ENCODE results near the gene AGAP1. TPM values are rescaled to one million over a fixed set of nuclear protein-coding genes. Genes with fewer than 3 reads are reported as not detected.

The AGAP1 gene
- total and polyA plus RNA-seq, 2 donors from 2014 or later = 8.1 to 44.5 TPM

DNA sequence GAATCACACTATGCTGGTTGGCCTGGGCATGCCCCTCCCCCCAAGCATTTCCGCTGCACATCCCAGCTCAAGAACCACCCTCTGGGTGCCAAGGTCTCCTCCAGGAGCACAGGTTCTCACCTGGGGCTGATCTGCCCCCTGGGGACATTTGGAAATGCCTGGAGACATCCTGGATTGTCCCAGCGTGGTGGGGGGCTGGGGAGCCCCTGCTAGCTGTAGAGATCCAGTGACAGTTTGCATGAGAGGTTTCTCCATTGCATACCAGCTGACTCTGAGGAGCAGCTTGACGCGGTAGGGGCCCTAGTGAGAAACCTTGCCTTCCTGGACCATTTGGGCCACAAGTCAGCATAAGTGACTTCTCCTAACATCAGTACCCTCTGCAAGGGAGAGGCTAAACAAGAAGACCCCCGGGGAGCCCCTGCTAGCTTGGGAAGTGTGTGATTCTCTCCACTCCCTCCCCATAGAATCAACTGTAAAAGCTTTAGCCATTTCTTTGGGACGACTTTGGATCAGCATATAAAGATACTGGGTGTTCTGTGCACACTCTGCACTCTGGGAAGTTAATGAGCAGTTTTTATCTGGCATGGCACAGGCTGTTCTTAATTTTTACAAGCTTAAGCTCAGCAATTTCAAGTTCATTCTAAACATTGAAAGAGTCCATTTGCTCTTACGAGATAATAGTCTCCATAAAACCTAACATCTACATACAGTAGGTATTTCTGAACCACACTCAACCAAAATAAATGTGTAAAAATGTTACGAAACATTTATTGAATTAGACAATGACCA is 580.2 kb downstream of the AGAP1 start:
- Histone ChIP-seq H3K27ac (ENCODE audit: low read depth in 2 of 2, low read length in 2 of 2) (no peak overlapping the region), H3K27me3 (ENCODE audit: control insufficient read depth, insufficient read depth, low read length) (no peaks in the 10 kb centered on the region), H3K4me3 (ENCODE audit: low read length in 3 of 3) (no peak overlapping the region), H3K9ac (ENCODE audit: low read length in 3 of 3) (no peak overlapping the region), H3K9me3 (ENCODE audit: control insufficient read depth in 2 of 3, insufficient read depth in 1 of 3, low read length in 3 of 3) (no peaks in the 10 kb centered on the region), H3K4me1 (ENCODE audit: control insufficient read depth in 2 of 3, insufficient read depth in 2 of 3, low read depth in 1 of 3, low read length in 3 of 3) (no peaks in the 10 kb centered on the region), H3K36me3 (ENCODE audit: control insufficient read depth in 2 of 3, insufficient read depth in 3 of 3, low read length in 3 of 3) (no peaks in the 10 kb centered on the region)
- TF ChIP-seq, protein P1, sequence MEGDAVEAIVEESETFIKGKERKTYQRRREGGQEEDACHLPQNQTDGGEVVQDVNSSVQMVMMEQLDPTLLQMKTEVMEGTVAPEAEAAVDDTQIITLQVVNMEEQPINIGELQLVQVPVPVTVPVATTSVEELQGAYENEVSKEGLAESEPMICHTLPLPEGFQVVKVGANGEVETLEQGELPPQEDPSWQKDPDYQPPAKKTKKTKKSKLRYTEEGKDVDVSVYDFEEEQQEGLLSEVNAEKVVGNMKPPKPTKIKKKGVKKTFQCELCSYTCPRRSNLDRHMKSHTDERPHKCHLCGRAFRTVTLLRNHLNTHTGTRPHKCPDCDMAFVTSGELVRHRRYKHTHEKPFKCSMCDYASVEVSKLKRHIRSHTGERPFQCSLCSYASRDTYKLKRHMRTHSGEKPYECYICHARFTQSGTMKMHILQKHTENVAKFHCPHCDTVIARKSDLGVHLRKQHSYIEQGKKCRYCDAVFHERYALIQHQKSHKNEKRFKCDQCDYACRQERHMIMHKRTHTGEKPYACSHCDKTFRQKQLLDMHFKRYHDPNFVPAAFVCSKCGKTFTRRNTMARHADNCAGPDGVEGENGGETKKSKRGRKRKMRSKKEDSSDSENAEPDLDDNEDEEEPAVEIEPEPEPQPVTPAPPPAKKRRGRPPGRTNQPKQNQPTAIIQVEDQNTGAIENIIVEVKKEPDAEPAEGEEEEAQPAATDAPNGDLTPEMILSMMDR (IDR thresholded peaks at IDR 0.05; ENCODE audit: borderline replicate concordance, extremely low read depth, insufficient read depth) = no peak
- intact Hi-C loops (cut with DNase I) = no loop called here
- DNase-seq = no peak
- FAIRE-seq = no peak

DNA sequence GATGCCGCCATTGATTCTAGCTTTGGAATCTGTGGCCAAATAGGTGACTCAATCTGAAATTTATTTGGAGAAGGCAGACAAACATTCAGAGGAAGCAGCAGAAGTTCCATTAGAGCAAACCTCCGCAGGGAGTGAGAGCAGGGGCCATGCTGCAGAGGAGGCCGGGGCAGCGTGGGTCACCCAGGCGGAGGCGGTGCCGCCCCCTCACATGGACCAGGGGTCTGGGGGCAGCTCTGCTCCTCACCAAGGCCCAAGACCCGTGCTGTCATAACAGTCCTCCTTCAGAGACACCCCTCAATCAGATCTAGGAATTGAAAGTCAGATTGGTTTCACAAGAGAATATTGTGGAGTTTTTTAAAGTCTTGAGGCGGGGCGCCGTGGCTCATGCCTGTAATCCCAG is 582.0 kb downstream of the AGAP1 start:
- no peak overlapping the region for H3K9ac ChIP-seq (ENCODE audit: low read length in 3 of 3)
- H3K36me3 ChIP-seq (ENCODE audit: control insufficient read depth in 2 of 3, insufficient read depth in 3 of 3, low read length in 3 of 3) = no peaks in the 10 kb centered on the region
- H3K27me3 ChIP-seq (ENCODE audit: control insufficient read depth, insufficient read depth, low read length) = no peaks in the 10 kb centered on the region
- intact Hi-C loops (cut with DNase I) = no loop called here
- H3K9me3 ChIP-seq (ENCODE audit: control insufficient read depth in 2 of 3, insufficient read depth in 1 of 3, low read length in 3 of 3) = no peaks in the 10 kb centered on the region
- H3K4me1 ChIP-seq (ENCODE audit: control insufficient read depth in 2 of 3, insufficient read depth in 2 of 3, low read depth in 1 of 3, low read length in 3 of 3) = no peaks in the 10 kb centered on the region
- H3K27ac ChIP-seq (ENCODE audit: low read depth in 2 of 2, low read length in 2 of 2) = no peak overlapping the region
- FAIRE-seq (no peak), DNase-seq (no peak)
- no peak overlapping the region for H3K4me3 ChIP-seq (ENCODE audit: low read length in 3 of 3)
- TF ChIP-seq, protein P1 (IDR thresholded peaks at IDR 0.05; ENCODE audit: borderline replicate concordance, extremely low read depth, insufficient read depth) = no peak

DNA sequence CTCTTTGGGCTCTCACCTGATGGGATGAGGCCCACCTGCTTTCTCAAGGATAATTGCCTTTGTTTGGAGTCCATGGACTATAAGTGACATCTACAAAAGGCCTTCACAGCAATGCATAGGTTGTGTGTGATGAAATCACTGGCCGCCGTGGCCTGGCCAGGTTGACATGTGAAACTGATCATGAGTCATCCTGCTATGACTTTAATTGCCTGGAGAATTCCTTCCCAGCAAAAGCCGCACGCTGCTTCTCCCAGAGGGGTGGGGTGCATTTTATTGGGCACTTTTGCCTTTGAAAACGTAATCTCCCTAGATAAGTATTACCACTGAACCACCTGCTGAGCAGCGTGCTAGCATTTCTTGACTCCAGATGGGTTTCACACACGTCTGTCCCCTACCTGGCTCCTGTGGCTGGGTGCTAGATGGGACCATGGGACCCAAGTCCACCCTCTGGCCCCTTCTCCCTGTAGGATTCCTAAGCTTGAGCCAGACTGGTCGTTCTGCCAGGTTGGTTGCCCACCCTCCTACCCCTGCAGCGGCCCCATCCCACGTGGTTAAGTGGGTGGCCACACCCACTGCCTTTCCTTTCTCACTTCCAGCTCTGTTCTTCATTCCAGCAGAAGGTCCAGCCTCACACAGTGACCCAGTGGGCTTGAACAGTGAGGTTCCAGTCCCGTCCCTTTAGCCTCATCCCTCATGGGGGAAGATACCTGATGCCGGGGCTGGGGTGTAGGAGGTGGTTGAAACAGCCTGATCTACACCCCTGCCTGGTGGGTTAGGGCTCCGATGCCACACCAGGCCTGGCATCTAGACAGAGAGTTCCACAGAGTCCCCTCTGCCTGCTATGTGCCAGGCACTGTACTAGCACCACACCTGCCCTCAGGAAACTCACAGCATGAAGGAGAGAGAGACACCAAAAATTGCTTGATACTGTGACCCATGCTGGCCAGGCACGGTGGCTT is 584.7 kb downstream of the AGAP1 start:
- H3K36me3 ChIP-seq (ENCODE audit: control insufficient read depth in 2 of 3, insufficient read depth in 3 of 3, low read length in 3 of 3) = no peaks in the 10 kb centered on the region
- FAIRE-seq = no peak
- no peaks in the 10 kb centered on the region for H3K4me1 ChIP-seq (ENCODE audit: control insufficient read depth in 2 of 3, insufficient read depth in 2 of 3, low read depth in 1 of 3, low read length in 3 of 3)
- H3K9ac ChIP-seq (ENCODE audit: low read length in 3 of 3) = no peak overlapping the region
- intact Hi-C loops (cut with DNase I) = no loop called here
- no peak overlapping the region for H3K4me3 ChIP-seq (ENCODE audit: low read length in 3 of 3)
- TF ChIP-seq, protein P1 (IDR thresholded peaks at IDR 0.05; ENCODE audit: borderline replicate concordance, extremely low read depth, insufficient read depth) = no peak
- DNase-seq = peak in 1 of 5 donors; percentile 32
- no peaks in the 10 kb centered on the region for H3K9me3 ChIP-seq (ENCODE audit: control insufficient read depth in 2 of 3, insufficient read depth in 1 of 3, low read length in 3 of 3)
- H3K27me3 ChIP-seq (ENCODE audit: control insufficient read depth, insufficient read depth, low read length) = no peaks in the 10 kb centered on the region
- H3K27ac ChIP-seq (ENCODE audit: low read depth in 2 of 2, low read length in 2 of 2) = no peak overlapping the region

All from kidney (tissue), 14 donors.